GM19043 (cell line): ENCODE measurements around the gene MTCL1.
"Not testable (repeated sequence)": the region's sequence is repeated elsewhere in the genome, so short reads cannot be mapped to it uniquely, and the experiment has no call there.

Source experiments
- ATAC-seq: cut with Tn5 transposase; IDR thresholded peaks from one replicate; pipeline ENCODE4 v1.9.1; 2021; ENCODE audit warnings: low read depth; ENCODE audit not compliant: unreplicated experiment

MTCL1 gene

GRCh38 chr18:8741117-8741516 lies 35.8 kb downstream of the MTCL1 start:
- ATAC-seq: no peak

- ATAC-seq: no peak
Observed at GRCh38 chr18:8741532-8741931, 36.2 kb downstream of the MTCL1 start.

- no peak for ATAC-seq
Observed at GRCh38 chr18:8742387-8743361, 37.3 kb downstream of the MTCL1 start.

GRCh38 chr18:8744038-8744437 lies 38.7 kb downstream of the MTCL1 start:
- no peak for ATAC-seq

GRCh38 chr18:8744656-8745055 lies 39.3 kb downstream of the MTCL1 start:
- ATAC-seq: no peak

- ATAC-seq: no peak
Observed at GRCh38 chr18:8745355-8746014, 40.1 kb downstream of the MTCL1 start.

GRCh38 chr18:8747440-8747937 lies 42.1 kb downstream of the MTCL1 start:
- ATAC-seq: no peak

- no peak for ATAC-seq
Observed at GRCh38 chr18:8749492-8749891, 44.1 kb downstream of the MTCL1 start.

- ATAC-seq: no peak
Observed at GRCh38 chr18:8750954-8751415, 45.6 kb downstream of the MTCL1 start.

GRCh38 chr18:8751692-8752091 lies 46.3 kb downstream of the MTCL1 start:
- no peak for ATAC-seq

GRCh38 chr18:8752329-8752728 lies 47.0 kb downstream of the MTCL1 start:
- no peak for ATAC-seq

GRCh38 chr18:8754995-8755960 lies 49.9 kb downstream of the MTCL1 start:
- peak; percentile 80 for ATAC-seq

GRCh38 chr18:8756571-8756970 lies 51.2 kb downstream of the MTCL1 start:
- ATAC-seq: no peak

- ATAC-seq: no peak
Observed at GRCh38 chr18:8757396-8757997, 52.1 kb downstream of the MTCL1 start.

- no peak for ATAC-seq
Observed at GRCh38 chr18:8758466-8758865, 53.1 kb downstream of the MTCL1 start.

GRCh38 chr18:8760984-8761383 lies 55.6 kb downstream of the MTCL1 start:
- no peak for ATAC-seq

GRCh38 chr18:8761535-8761934 lies 56.2 kb downstream of the MTCL1 start:
- not testable (repeated sequence) for ATAC-seq

- ATAC-seq: no peak
Observed at GRCh38 chr18:8762968-8763367, 57.6 kb downstream of the MTCL1 start.

GRCh38 chr18:8763611-8764010 lies 58.3 kb downstream of the MTCL1 start:
- ATAC-seq: no peak
